Natural killer cell (primary cell): ENCODE results near the gene CENPB. TPM values are rescaled to one million over a fixed set of nuclear protein-coding genes. Genes with fewer than 3 reads are reported as not detected.

ENCODE experiments used
- ATAC-seq, 3 donors: fragments of 150-1000 bp in 2 of 3; fragments of 200-7000 bp in 1 of 3; cut with Tn5 transposase; 1 replicate in 1 of 3; 2 replicates in 2 of 3; pipeline ENCODE4 v1.10.0; 2021; ENCODE audit warnings: mild to moderate bottlenecking in 2 of 3, moderate library complexity in 2 of 3
- DNase-seq, 2 donors: peaks; one replicate each; pipeline versions ENCODE4 v3.0.0 to v3.0.0-alpha.2; 2013 to 2021; ENCODE audit warnings: mixed read lengths in 1 of 2
- H3K27ac ChIP-seq: one replicate; pipeline ENCODE4 v1.5.1; 2013; ENCODE audit warnings: mild to moderate bottlenecking, low read length
- H3K27me3 ChIP-seq: one replicate; pipeline ENCODE4 v1.6.1; 2013; ENCODE audit warnings: low read length; ENCODE audit not compliant: control insufficient read depth, insufficient read depth
- H3K36me3 ChIP-seq: one replicate; pipeline ENCODE4 v1.6.1; 2013; ENCODE audit warnings: low read length; ENCODE audit not compliant: control insufficient read depth, insufficient read depth
- H3K4me1 ChIP-seq: one replicate; pipeline ENCODE4 v1.6.1; 2013; ENCODE audit warnings: low read length; ENCODE audit not compliant: control insufficient read depth, insufficient read depth
- H3K4me3 ChIP-seq: one replicate; pipeline ENCODE4 v1.5.1; 2013; ENCODE audit warnings: low read length
- H3K9me3 ChIP-seq: one replicate; pipeline ENCODE4 v1.6.1; 2013; ENCODE audit warnings: low read length; ENCODE audit not compliant: control insufficient read depth, insufficient read depth
- H3K27ac Mint-ChIP-seq, 2 donors: one replicate each; pipeline ENCODE4 v1.8.0; 2022; ENCODE audit warnings: mild to moderate bottlenecking in 2 of 2, mixed read lengths in 2 of 2, moderate library complexity in 1 of 2
- H3K27me3 Mint-ChIP-seq, 2 donors: one replicate each; pipeline ENCODE4 v1.8.0; 2022; ENCODE audit warnings: low read depth in 2 of 2, mixed read lengths in 2 of 2
- H3K36me3 Mint-ChIP-seq: one replicate; pipeline ENCODE4 v1.8.0; 2022; ENCODE audit warnings: mixed read lengths
- H3K4me1 Mint-ChIP-seq, 2 donors: one replicate each; pipeline ENCODE4 v1.8.0; 2022; ENCODE audit warnings: mixed read lengths in 2 of 2
- H3K4me3 Mint-ChIP-seq: one replicate; pipeline ENCODE4 v1.8.0; 2022; ENCODE audit warnings: mild to moderate bottlenecking, moderate library complexity, mixed read lengths
- H3K9me3 Mint-ChIP-seq, 2 donors: one replicate each; pipeline ENCODE4 v1.8.0; 2022; ENCODE audit warnings: mixed read lengths in 2 of 2
- CTCF ChIP-seq: fragments of 200-600 bp; IDR thresholded peaks from one replicate; pipeline ENCODE4 v1.8.0; 2022; ENCODE audit warnings: antibody characterized with exemption
- WGBS: methylation state at CpG from one replicate; pipeline ENCODE4 v1.1.7; 2013; ENCODE audit warnings: missing lambda C conversion rate; ENCODE audit not compliant: insufficient coverage; 5-methylcytosine and 5-hydroxymethylcytosine counted together
- intact Hi-C: fragments of 100-400 bp; cut with micrococcal nuclease; formaldehyde crosslinking; loops from one replicate; pipeline ENCODE4 v1.14.2; 2022
- total RNA-seq, 4 donors: library from RNA; stranded (reverse); fragments of 120-200 nt in 1 of 4; gene quantifications; one replicate each; pipeline versions ENCODE4 v1.2.3 to v1.2.4, GENCODE V29; 2013 to 2022

Gene CENPB
- total RNA-seq, 3 donors from 2014 or later (not counting 1 experiment from before 2014, with no cell fraction given) = 46.7 to 62.6 (median 55.4) TPM

DNA sequence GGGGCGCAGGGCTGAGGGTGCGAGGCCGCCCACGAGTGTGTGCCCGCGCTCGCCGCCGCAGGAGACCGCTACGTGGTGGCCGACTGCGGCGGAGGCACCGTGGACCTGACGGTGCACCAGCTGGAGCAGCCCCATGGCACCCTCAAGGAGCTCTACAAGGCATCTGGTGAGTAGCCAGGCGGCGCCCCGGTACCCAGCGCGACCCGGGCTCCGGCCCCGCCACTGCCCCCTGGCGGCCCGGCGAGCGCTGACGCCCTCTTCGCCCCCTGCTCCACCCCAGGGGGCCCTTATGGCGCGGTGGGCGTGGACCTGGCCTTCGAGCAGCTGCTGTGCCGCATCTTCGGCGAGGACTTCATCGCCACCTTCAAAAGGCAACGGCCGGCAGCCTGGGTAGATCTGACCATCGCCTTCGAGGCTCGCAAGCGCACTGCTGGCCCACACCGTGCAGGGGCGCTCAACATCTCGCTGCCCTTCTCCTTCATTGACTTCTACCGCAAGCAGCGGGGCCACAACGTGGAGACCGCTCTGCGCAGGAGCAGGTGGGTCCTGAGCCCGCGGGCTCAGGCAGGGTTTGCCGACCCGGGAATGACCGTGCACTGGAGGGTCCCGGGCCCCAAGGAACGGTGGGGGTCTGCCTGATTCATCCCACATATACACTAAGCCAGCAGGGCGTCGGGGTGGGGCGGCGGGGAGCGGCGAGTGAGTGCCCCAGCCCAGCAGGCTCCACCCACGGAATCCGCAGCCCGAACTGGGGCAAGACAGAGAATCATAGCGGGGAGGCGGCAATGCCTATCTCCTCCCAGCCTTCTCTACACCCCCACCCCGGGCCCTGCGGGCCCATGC lies 36.6 kb downstream of the CENPB start:
- intact Hi-C loops = no loop called here
- TF ChIP-seq CTCF = peak; percentile 33
- no peak overlapping the region for H3K4me3 Mint-ChIP-seq
- no peaks in the 10 kb centered on the region for H3K9me3 Mint-ChIP-seq
- peaks cover under 1 to 12% of the 10 kb centered on the region in 2 donors for H3K4me1 Mint-ChIP-seq
- H3K27ac Mint-ChIP-seq = no peak overlapping the region
- H3K27me3 ChIP-seq = no peaks in the 10 kb centered on the region
- DNase-seq (peak in 1 of 2 donors; percentile 49), ATAC-seq (peak in 1 of 3 donors; percentile 29)
- H3K36me3 Mint-ChIP-seq = no peaks in the 10 kb centered on the region
- H3K9me3 ChIP-seq = no peaks in the 10 kb centered on the region
- peaks cover 7% of the 10 kb centered on the region for H3K4me1 ChIP-seq
- 69% methylated on average over 70 of the region's 72 CpGs for WGBS
- H3K4me3 ChIP-seq = no peak overlapping the region
- H3K36me3 ChIP-seq = no peaks in the 10 kb centered on the region
- no peaks in the 10 kb centered on the region for H3K27me3 Mint-ChIP-seq
- no peak overlapping the region for H3K27ac ChIP-seq

- Mint-ChIP-seq H3K27me3 (no peaks in the 10 kb centered on the region), H3K4me1 (peaks cover 4 to 19% of the 10 kb centered on the region in 2 donors), H3K9me3 (no peaks in the 10 kb centered on the region), H3K27ac (no peak overlapping the region), H3K4me3 (no peak overlapping the region), H3K36me3 (no peaks in the 10 kb centered on the region)
- no peaks in the 10 kb centered on the region for H3K36me3 ChIP-seq
- no peak for TF ChIP-seq CTCF
- DNase-seq (no peak), ATAC-seq (no peak)
- intact Hi-C loops = no loop called here
- no peak overlapping the region for H3K4me3 ChIP-seq
- no peaks in the 10 kb centered on the region for H3K27me3 ChIP-seq
- 82% methylated on average over 22 of the region's 24 CpGs for WGBS
- no peaks in the 10 kb centered on the region for H3K9me3 ChIP-seq
- H3K27ac ChIP-seq = no peak overlapping the region
- peaks cover 11% of the 10 kb centered on the region for H3K4me1 ChIP-seq
Observed at GRCh38 chr20:3749087-3749688, 37.4 kb downstream of the CENPB start.

DNA sequence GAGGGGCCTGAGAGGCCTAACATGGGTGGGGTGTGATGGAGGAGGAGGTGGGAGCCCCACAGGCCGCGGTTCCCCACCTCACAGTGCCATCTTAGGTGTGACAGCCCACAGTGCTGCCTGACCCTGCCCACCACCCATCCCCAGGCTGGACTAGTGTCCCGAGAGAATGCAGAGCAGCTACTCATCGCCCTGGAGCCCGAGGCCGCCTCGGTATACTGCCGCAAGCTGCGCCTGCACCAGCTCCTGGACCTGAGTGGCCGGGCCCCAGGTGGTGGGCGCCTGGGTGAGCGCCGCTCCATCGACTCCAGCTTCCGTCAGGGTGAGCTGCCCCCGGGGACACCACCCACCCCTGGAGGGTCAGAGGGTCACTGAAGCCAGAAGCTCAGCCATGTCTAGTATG lies 38.5 kb downstream of the CENPB start:
- intact Hi-C loops = no loop called here
- Histone ChIP-seq H3K4me1 (peaks cover 11% of the 10 kb centered on the region), H3K27me3 (no peaks in the 10 kb centered on the region), H3K27ac (no peak overlapping the region), H3K36me3 (no peaks in the 10 kb centered on the region), H3K9me3 (no peaks in the 10 kb centered on the region), H3K4me3 (no peak overlapping the region)
- Mint-ChIP-seq H3K9me3 (no peaks in the 10 kb centered on the region), H3K27me3 (no peaks in the 10 kb centered on the region), H3K4me3 (no peak overlapping the region), H3K4me1 (peaks cover 4 to 21% of the 10 kb centered on the region in 2 donors), H3K36me3 (no peaks in the 10 kb centered on the region), H3K27ac (no peak overlapping the region)
- no peak for ATAC-seq
- WGBS = 95% methylated on average over 14 of the region's 16 CpGs
- TF ChIP-seq CTCF = no peak
- no peak for DNase-seq
